HG03095 (cell line): ENCODE measurements around the gene P4HTM.

Experiments used
- ATAC-seq: cut with Tn5 transposase; IDR thresholded peaks from one replicate; pipeline ENCODE4 v1.9.1; 2021; ENCODE audit warnings: moderate library complexity; ENCODE audit not compliant: unreplicated experiment

P4HTM gene

GRCh38 chr3:48989796-48990635 is at the start of gene P4HTM:
Gene P4HTM (plus strand): TSS chr3:48990241. CDS start chr3:48990257, 16 bp downstream.
- ATAC-seq, result peak; percentile 51

- no peak for ATAC-seq
Observed at GRCh38 chr3:48945432-48945831, 44.6 kb upstream of the P4HTM start.

GRCh38 chr3:48945891-48946549 is 44.0 kb upstream of the P4HTM start:
- no peak for ATAC-seq

- no peak for ATAC-seq
Observed at GRCh38 chr3:48949376-48949717, 40.7 kb upstream of the P4HTM start.

- ATAC-seq, result no peak
Observed at GRCh38 chr3:48950051-48950450, 40.0 kb upstream of the P4HTM start.

GRCh38 chr3:48951764-48952163 is 38.3 kb upstream of the P4HTM start:
- ATAC-seq, result no peak

GRCh38 chr3:48952510-48953118 is 37.4 kb upstream of the P4HTM start:
- ATAC-seq, result no peak

GRCh38 chr3:48957006-48957705 is 32.9 kb upstream of the P4HTM start:
- no peak for ATAC-seq

GRCh38 chr3:48960841-48961413 is 29.1 kb upstream of the P4HTM start:
- no peak for ATAC-seq

GRCh38 chr3:48962340-48962739 is 27.7 kb upstream of the P4HTM start:
- no peak for ATAC-seq

- no peak for ATAC-seq
Observed at GRCh38 chr3:48962939-48963338, 27.1 kb upstream of the P4HTM start.

- no peak for ATAC-seq
Observed at GRCh38 chr3:48963591-48963990, 26.4 kb upstream of the P4HTM start.

GRCh38 chr3:48966367-48966766 is 23.7 kb upstream of the P4HTM start:
- ATAC-seq, result no peak

GRCh38 chr3:48966876-48967361 is 23.1 kb upstream of the P4HTM start:
- no peak for ATAC-seq

- ATAC-seq, result no peak
Observed at GRCh38 chr3:48970586-48970985, 19.5 kb upstream of the P4HTM start.

GRCh38 chr3:48974076-48974864 is 15.8 kb upstream of the P4HTM start:
- ATAC-seq, result no peak

GRCh38 chr3:48979451-48979850 is 10.6 kb upstream of the P4HTM start:
- ATAC-seq, result no peak

GRCh38 chr3:48980295-48980694 is 9.7 kb upstream of the P4HTM start:
- ATAC-seq, result no peak

GRCh38 chr3:48982016-48982415 is 8.0 kb upstream of the P4HTM start:
- ATAC-seq, result no peak

- ATAC-seq, result no peak
Observed at GRCh38 chr3:48982686-48983085, 7.4 kb upstream of the P4HTM start.
